GM13977 (cell line): ENCODE results near the gene ALKBH3.

Experiments
- DNase-seq: peaks from one replicate; pipeline ENCODE4 v3.0.0; 2012; ENCODE audit warnings: low spot score
- in situ Hi-C: fragments of 300-500 bp; cut with MboI; formaldehyde crosslinking; loops from one replicate; pipeline ENCODE4 v1.12.0; 2022; ENCODE audit warnings: low sequenced_read_pairs, low pct_unique_long_range_greater_than_20kb, mixed read lengths, inconsistent platforms; ENCODE audit not compliant: unreplicated experiment
- TF ChIP-seq, protein P1 (sequence below): IDR thresholded peaks from 2 replicates; pipeline ENCODE4 v1.5.1; 2012; ENCODE audit warnings: mild to moderate bottlenecking, control low read depth; ENCODE audit not compliant: insufficient read depth; ENCODE audit errors: extremely low read depth, missing control alignments

Gene ALKBH3

DNA sequence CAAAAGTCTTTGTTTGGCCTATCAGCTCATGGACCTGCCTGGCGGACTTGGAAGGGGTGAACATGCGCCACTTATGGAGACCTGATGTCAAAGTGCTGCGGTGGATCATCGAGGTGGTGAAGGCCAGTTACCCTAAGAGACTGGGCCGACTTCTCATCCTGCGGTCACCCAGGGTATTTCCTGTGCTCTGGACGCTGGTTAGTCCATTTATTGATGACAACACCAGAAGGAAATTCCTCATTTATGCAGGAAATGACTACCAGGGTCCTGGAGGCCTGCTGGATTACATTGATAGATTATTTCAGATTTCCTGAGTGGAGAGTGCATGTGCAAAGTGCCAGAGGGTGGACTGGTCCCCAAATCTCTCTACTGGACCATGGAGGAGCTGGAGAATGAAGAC, 17.9 kb downstream of the ALKBH3 start:
- TF ChIP-seq, protein P1, sequence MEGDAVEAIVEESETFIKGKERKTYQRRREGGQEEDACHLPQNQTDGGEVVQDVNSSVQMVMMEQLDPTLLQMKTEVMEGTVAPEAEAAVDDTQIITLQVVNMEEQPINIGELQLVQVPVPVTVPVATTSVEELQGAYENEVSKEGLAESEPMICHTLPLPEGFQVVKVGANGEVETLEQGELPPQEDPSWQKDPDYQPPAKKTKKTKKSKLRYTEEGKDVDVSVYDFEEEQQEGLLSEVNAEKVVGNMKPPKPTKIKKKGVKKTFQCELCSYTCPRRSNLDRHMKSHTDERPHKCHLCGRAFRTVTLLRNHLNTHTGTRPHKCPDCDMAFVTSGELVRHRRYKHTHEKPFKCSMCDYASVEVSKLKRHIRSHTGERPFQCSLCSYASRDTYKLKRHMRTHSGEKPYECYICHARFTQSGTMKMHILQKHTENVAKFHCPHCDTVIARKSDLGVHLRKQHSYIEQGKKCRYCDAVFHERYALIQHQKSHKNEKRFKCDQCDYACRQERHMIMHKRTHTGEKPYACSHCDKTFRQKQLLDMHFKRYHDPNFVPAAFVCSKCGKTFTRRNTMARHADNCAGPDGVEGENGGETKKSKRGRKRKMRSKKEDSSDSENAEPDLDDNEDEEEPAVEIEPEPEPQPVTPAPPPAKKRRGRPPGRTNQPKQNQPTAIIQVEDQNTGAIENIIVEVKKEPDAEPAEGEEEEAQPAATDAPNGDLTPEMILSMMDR: no peak
- in situ Hi-C loops: no loop called here
- DNase-seq: no peak

GRCh38 chr11:43899094-43899493, 18.5 kb downstream of the ALKBH3 start:
- DNase-seq: no peak
- in situ Hi-C loops: no loop called here
- TF ChIP-seq, protein P1: no peak

DNA sequence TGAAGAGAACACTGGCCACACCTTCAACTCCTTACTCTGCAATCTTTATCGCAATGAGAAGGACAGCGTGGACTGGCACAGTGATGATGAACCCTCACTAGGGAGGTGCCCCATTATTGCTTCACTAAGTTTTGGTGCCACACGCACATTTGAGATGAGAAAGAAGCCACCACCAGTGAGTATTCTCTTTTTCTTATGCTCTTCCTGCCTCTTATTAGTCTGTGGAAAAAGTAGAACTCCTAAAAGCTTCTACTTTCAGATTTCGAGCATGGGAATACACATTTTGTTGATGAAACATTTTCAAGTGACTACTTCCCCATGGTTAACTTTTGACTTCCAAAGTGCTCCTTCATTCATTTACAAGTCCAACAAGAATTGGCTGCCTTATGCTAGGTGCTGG, 20.9 kb downstream of the ALKBH3 start:
- TF ChIP-seq, protein P1: no peak
- no peak for DNase-seq
- in situ Hi-C loops: no loop called here

DNA sequence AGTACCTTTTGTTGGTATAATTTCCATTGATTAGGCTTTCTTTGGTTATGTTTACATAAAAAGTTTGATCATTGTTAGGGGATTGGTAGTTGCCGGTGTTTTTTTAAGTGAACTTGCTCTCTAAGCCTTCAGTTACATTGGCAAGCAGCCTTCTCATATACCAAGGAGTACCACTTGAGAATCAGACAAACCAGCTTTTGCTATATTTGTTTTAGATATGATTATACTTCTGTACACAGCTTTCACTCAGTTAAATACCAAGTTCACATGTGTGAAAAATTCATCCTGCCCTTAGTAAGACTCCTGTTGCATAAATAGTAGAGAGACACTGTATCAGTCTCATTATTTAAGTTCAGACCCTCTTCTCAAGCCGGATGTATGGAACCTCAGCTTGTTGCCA, 22.4 kb downstream of the ALKBH3 start:
- DNase-seq: no peak
- TF ChIP-seq, protein P1: no peak
- in situ Hi-C loops: no loop called here

DNA sequence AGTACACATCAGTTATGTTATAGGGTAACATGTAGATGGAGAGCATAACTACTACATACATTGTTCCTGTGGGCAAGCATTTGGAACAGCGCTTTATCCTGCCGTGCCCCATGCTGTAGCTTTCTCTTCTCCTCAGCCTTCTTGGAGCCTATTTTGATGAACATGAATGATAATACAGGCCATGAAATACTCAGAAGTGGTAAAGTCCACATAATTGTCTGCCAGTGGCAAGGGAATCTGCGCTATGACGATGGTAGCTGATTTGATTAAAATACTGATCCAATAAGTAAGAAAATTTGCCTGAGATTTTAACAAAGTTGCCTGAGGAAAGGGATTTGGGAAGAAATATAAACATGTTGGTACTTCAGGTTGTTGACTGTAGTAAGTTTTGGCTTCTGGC, 23.3 kb downstream of the ALKBH3 start:
- DNase-seq: no peak
- TF ChIP-seq, protein P1: no peak
- in situ Hi-C loops: no loop called here

DNA sequence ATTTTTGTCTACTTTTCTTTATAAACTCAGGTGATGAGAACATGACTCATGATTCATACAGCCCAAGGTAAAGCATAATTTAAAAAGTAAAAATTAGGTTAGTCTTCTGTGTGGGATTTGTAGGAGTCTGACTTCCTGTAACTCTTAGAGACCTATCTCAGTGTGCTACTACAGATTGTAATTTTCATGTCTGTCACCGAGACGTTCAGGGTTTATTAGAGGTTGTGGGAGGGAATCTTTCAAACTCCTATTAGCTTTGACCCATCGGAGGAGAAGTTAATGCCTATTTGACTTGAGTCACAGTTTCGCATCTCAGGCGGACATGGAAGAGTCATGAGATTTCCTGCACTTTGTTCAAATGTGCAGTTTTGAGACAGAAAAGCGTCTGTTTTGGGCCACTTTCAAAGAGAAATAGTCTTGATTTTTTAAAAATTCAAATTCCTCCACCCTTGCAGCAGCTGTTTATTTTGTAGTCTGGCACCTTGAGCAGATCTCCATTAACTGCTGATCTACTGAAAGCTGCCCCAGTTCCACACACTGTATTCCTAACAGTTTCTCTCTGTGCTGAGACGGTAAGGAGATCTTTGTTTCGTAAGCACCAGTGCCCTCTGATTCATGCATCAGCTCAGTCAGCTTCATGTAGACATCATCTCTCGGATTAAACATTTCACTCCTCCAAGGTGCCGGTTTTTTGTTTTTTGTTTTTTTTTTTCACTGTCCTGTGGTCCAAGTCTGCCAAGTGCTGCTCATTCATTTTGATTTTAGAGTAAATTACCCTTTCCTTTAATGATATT, 24.3 kb downstream of the ALKBH3 start:
- DNase-seq: no peak
- in situ Hi-C loops: no loop called here
- TF ChIP-seq, protein P1: no peak
